Erythroblast (primary cell): Measurements from ENCODE around the gene CRYBG1.

Source experiments
- GATA1 ChIP-seq: IDR thresholded peaks from 2 replicates; pipeline ENCODE4 v1.6.1; 2011; ENCODE audit warnings: low read depth, mild to moderate bottlenecking, control low read depth, low read length, moderate library complexity
- POLR2A ChIP-seq: IDR thresholded peaks from 2 replicates; pipeline ENCODE4 v1.6.1; 2011; ENCODE audit warnings: mild to moderate bottlenecking, low read length

- TF ChIP-seq POLR2A = no peak
- TF ChIP-seq GATA1 = no peak
These were observed 254.2 kb downstream of the CRYBG1 start for GRCh38 chr6:106614592-106615257.
